ENCODE data around the gene OR2AJ1. TPM values are rescaled to one million over a fixed set of nuclear protein-coding genes. Genes with fewer than 3 reads are reported as not detected.

OR2AJ1 gene
- total RNA-seq, 4 donors from 2014 or later = not detected

- Histone ChIP-seq H3K27me3 (no peaks in the 10 kb centered on the region), H3K4me3 (no peak within 1 kb of the TSS), H3K36me3 (no peaks in the 10 kb centered on the region), H3K27ac (replicated peaks in 1 of 4) (no peak within 1 kb of the TSS), H3K9me3 (peaks cover 0 to 8% (median 0%) of the 10 kb centered on the region in 4 donors), H3K4me1 (no peaks in the 10 kb centered on the region)
- 79% methylated on average over 3 of the region's 3 CpGs for WGBS
- TF ChIP-seq POLR2AphosphoS5 (IDR thresholded peaks at IDR 0.05) (no peak), CTCF (IDR thresholded peaks at IDR 0.05) (no peak), POLR2A (IDR thresholded peaks at IDR 0.05; ENCODE audit: low read depth) (no peak)
- intact Hi-C loops (cut with DNase I) = no loop called here
- no peak for DNase-seq (ENCODE audit: extremely low spot score)
Observed at GRCh38 chr1:247948558-247948957, 23.9 kb downstream of the OR2AJ1 start, which contains the start of gene OR2L8. Gene OR2L8, plus strand, starts transcription at chr1:247948858. Its CDS starts 0 bp downstream, at chr1:247948858.

DNA sequence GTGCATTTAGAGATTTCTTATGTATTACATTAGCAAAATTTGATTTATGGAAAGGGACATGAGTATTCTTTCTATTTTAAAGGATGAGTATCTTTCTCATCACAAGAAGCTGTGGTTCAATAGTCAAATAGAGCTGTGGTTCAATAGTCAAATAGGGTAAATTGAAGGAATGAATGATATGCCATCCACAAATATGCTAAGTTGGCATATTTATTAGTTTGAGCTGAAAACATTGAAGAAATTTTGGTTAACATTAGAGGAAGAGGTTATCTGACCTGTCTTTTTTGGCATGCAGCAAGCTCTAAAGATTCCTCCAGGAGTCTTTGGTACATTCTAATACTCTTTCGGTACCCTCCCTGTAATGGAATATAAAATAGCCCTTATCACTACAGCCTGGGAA, 28.7 kb downstream of the OR2AJ1 start:
- Histone ChIP-seq H3K36me3 (no peaks in the 10 kb centered on the region), H3K27me3 (no peaks in the 10 kb centered on the region), H3K4me3 (no peak overlapping the region), H3K27ac (replicated peaks in 1 of 4) (no peak overlapping the region), H3K4me1 (no peaks in the 10 kb centered on the region), H3K9me3 (no peaks in the 10 kb centered on the region)
- TF ChIP-seq CTCF (IDR thresholded peaks at IDR 0.05) = no peak
- TF ChIP-seq EP300 (IDR thresholded peaks at IDR 0.05) = no peak
- no peak for TF ChIP-seq POLR2AphosphoS5 (IDR thresholded peaks at IDR 0.05)
- no peak for TF ChIP-seq POLR2A (IDR thresholded peaks at IDR 0.05; ENCODE audit: low read depth)
- DNase-seq (ENCODE audit: extremely low spot score) = no peak
- 89% methylated on average over 1 of the region's 1 CpG for WGBS
- intact Hi-C loops (cut with DNase I) = no loop called here

- no peaks in the 10 kb centered on the region for H3K4me1 ChIP-seq
- no peak for TF ChIP-seq CTCF (IDR thresholded peaks at IDR 0.05)
- no peak for TF ChIP-seq POLR2A (IDR thresholded peaks at IDR 0.05; ENCODE audit: low read depth)
- no peak for TF ChIP-seq POLR2AphosphoS5 (IDR thresholded peaks at IDR 0.05)
- TF ChIP-seq EP300 (IDR thresholded peaks at IDR 0.05) = no peak
- WGBS = 34% methylated on average over 3 of the region's 3 CpGs
- no peaks in the 10 kb centered on the region for H3K36me3 ChIP-seq
- intact Hi-C loops (cut with DNase I) = no loop called here
- H3K27me3 ChIP-seq = no peaks in the 10 kb centered on the region
- H3K4me3 ChIP-seq = no peak overlapping the region
- H3K9me3 ChIP-seq = no peaks in the 10 kb centered on the region
- no peak for DNase-seq (ENCODE audit: extremely low spot score)
- no peak overlapping the region for H3K27ac ChIP-seq (replicated peaks in 1 of 4)
Observed at GRCh38 chr1:247961791-247962190, 37.1 kb downstream of the OR2AJ1 start.

- no peaks in the 10 kb centered on the region for H3K36me3 ChIP-seq
- WGBS = 67% methylated on average over 4 of the region's 4 CpGs
- H3K9me3 ChIP-seq = no peaks in the 10 kb centered on the region
- no peaks in the 10 kb centered on the region for H3K4me1 ChIP-seq
- H3K4me3 ChIP-seq = no peak overlapping the region
- TF ChIP-seq POLR2AphosphoS5 (IDR thresholded peaks at IDR 0.05) (no peak), POLR2A (IDR thresholded peaks at IDR 0.05; ENCODE audit: low read depth) (no peak), EP300 (IDR thresholded peaks at IDR 0.05) (no peak)
- DNase-seq (ENCODE audit: extremely low spot score) = no peak
- intact Hi-C loops (cut with DNase I) = no loop called here
- H3K27ac ChIP-seq (replicated peaks in 1 of 4) = no peak overlapping the region
- no peaks in the 10 kb centered on the region for H3K27me3 ChIP-seq
Observed at GRCh38 chr1:247962911-247963588, 38.4 kb downstream of the OR2AJ1 start.

- intact Hi-C loops (cut with DNase I) = no loop called here
- Histone ChIP-seq H3K36me3 (no peaks in the 10 kb centered on the region), H3K4me1 (no peaks in the 10 kb centered on the region), H3K27me3 (no peaks in the 10 kb centered on the region), H3K9me3 (no peaks in the 10 kb centered on the region), H3K27ac (replicated peaks in 1 of 4) (no peak within 1 kb of the TSS), H3K4me3 (no peak within 1 kb of the TSS)
- DNase-seq (ENCODE audit: extremely low spot score) = no peak
- TF ChIP-seq CTCF (IDR thresholded peaks at IDR 0.05) = no peak
- WGBS = 83% methylated on average over 2 of the region's 2 CpGs
Observed at GRCh38 chr1:247964933-247965332, 40.2 kb downstream of the OR2AJ1 start, which contains the start of gene OR2AK2. Gene OR2AK2, plus strand, starts transcription at chr1:247965233. Its CDS starts 144 bp downstream, at chr1:247965377.

Data from esophagus muscularis mucosa (tissue), 4 donors.